T-helper 1 cell treated with Interleukin-12 subunit alpha and Interleukin-12 subunit beta and Interleukin-4 antibody, amounts not matched to agents 30 μg/mL and 1 μg/mL, for 36 hours (primary cell): Measurements from ENCODE around the gene POU6F2.

Experiments used
- H3K27ac Mint-ChIP-seq: one replicate; pipeline ENCODE4 v1.8.0; 2021; ENCODE audit warnings: mild to moderate bottlenecking, mixed read lengths
- H3K27me3 Mint-ChIP-seq: one replicate; pipeline ENCODE4 v1.8.0; 2021; ENCODE audit warnings: low read depth, mixed read lengths
- H3K36me3 Mint-ChIP-seq: one replicate; pipeline ENCODE4 v1.8.0; 2021; ENCODE audit warnings: low read depth, mixed read lengths
- H3K4me1 Mint-ChIP-seq: one replicate; pipeline ENCODE4 v1.8.0; 2021; ENCODE audit warnings: low read depth, mixed read lengths
- H3K4me3 Mint-ChIP-seq: one replicate; pipeline ENCODE4 v1.8.0; 2021; ENCODE audit warnings: mild to moderate bottlenecking, moderate library complexity, mixed read lengths
- H3K9me3 Mint-ChIP-seq: one replicate; pipeline ENCODE4 v1.8.0; 2021; ENCODE audit warnings: mixed read lengths

Gene POU6F2

GRCh38 chr7:39069896-39070881, 92.5 kb downstream of the POU6F2 start:
- Mint-ChIP-seq H3K4me1 (no peaks in the 10 kb centered on the region), H3K9me3 (no peaks in the 10 kb centered on the region), H3K4me3 (no peak overlapping the region), H3K36me3 (no peaks in the 10 kb centered on the region), H3K27me3 (no peaks in the 10 kb centered on the region), H3K27ac (no peak overlapping the region)

- Mint-ChIP-seq H3K27ac (no peak overlapping the region), H3K36me3 (no peaks in the 10 kb centered on the region), H3K9me3 (no peaks in the 10 kb centered on the region), H3K4me3 (no peak overlapping the region), H3K27me3 (no peaks in the 10 kb centered on the region), H3K4me1 (no peaks in the 10 kb centered on the region)
Measured at GRCh38 chr7:39071116-39071515, 93.4 kb downstream of the POU6F2 start.

GRCh38 chr7:39073432-39073831, 95.7 kb downstream of the POU6F2 start:
- no peaks in the 10 kb centered on the region for H3K9me3 Mint-ChIP-seq
- H3K27ac Mint-ChIP-seq = no peak overlapping the region
- no peaks in the 10 kb centered on the region for H3K4me1 Mint-ChIP-seq
- no peaks in the 10 kb centered on the region for H3K27me3 Mint-ChIP-seq
- no peaks in the 10 kb centered on the region for H3K36me3 Mint-ChIP-seq
- no peak overlapping the region for H3K4me3 Mint-ChIP-seq

- Mint-ChIP-seq H3K9me3 (no peaks in the 10 kb centered on the region), H3K36me3 (no peaks in the 10 kb centered on the region), H3K4me1 (no peaks in the 10 kb centered on the region), H3K27ac (no peak overlapping the region), H3K4me3 (no peak overlapping the region), H3K27me3 (no peaks in the 10 kb centered on the region)
Measured at GRCh38 chr7:39075210-39075609, 97.5 kb downstream of the POU6F2 start.

GRCh38 chr7:39083781-39084180, 106.1 kb downstream of the POU6F2 start:
- Mint-ChIP-seq H3K27ac (no peak overlapping the region), H3K4me3 (no peak overlapping the region), H3K9me3 (no peaks in the 10 kb centered on the region), H3K4me1 (no peaks in the 10 kb centered on the region), H3K27me3 (peaks cover 6% of the 10 kb centered on the region), H3K36me3 (no peaks in the 10 kb centered on the region)

GRCh38 chr7:39084349-39084748, 106.6 kb downstream of the POU6F2 start:
- Mint-ChIP-seq H3K36me3 (no peaks in the 10 kb centered on the region), H3K27me3 (peaks cover 6% of the 10 kb centered on the region), H3K4me3 (no peak overlapping the region), H3K4me1 (no peaks in the 10 kb centered on the region), H3K27ac (no peak overlapping the region), H3K9me3 (no peaks in the 10 kb centered on the region)

- Mint-ChIP-seq H3K27me3 (peaks cover 6% of the 10 kb centered on the region), H3K9me3 (no peaks in the 10 kb centered on the region), H3K36me3 (no peaks in the 10 kb centered on the region), H3K4me1 (no peaks in the 10 kb centered on the region), H3K4me3 (no peak overlapping the region), H3K27ac (no peak overlapping the region)
Measured at GRCh38 chr7:39085189-39085588, 107.5 kb downstream of the POU6F2 start.

- no peaks in the 10 kb centered on the region for H3K4me1 Mint-ChIP-seq
- H3K27me3 Mint-ChIP-seq = peaks cover 6% of the 10 kb centered on the region
- no peak overlapping the region for H3K27ac Mint-ChIP-seq
- H3K36me3 Mint-ChIP-seq = no peaks in the 10 kb centered on the region
- H3K4me3 Mint-ChIP-seq = no peak overlapping the region
- H3K9me3 Mint-ChIP-seq = no peaks in the 10 kb centered on the region
Measured at GRCh38 chr7:39085590-39086049, 107.9 kb downstream of the POU6F2 start.

- Mint-ChIP-seq H3K36me3 (no peaks in the 10 kb centered on the region), H3K27ac (no peak overlapping the region), H3K4me3 (no peak overlapping the region), H3K27me3 (peaks cover 6% of the 10 kb centered on the region), H3K9me3 (no peaks in the 10 kb centered on the region), H3K4me1 (no peaks in the 10 kb centered on the region)
Measured at GRCh38 chr7:39086638-39087360, 109.1 kb downstream of the POU6F2 start.

GRCh38 chr7:39088730-39089593, 111.3 kb downstream of the POU6F2 start:
- no peaks in the 10 kb centered on the region for H3K9me3 Mint-ChIP-seq

GRCh38 chr7:39091145-39091544, 113.4 kb downstream of the POU6F2 start:
- no peak overlapping the region for H3K4me3 Mint-ChIP-seq
- no peak overlapping the region for H3K27ac Mint-ChIP-seq
- no peaks in the 10 kb centered on the region for H3K36me3 Mint-ChIP-seq
- H3K4me1 Mint-ChIP-seq = no peaks in the 10 kb centered on the region
- H3K9me3 Mint-ChIP-seq = no peaks in the 10 kb centered on the region
- no peaks in the 10 kb centered on the region for H3K27me3 Mint-ChIP-seq

More at GRCh38 chr7:39088730-39089593, 111.3 kb downstream of the POU6F2 start:
- H3K4me1 Mint-ChIP-seq = no peaks in the 10 kb centered on the region
- no peak overlapping the region for H3K27ac Mint-ChIP-seq
- peaks cover 6% of the 10 kb centered on the region for H3K27me3 Mint-ChIP-seq
- no peak overlapping the region for H3K4me3 Mint-ChIP-seq
- no peaks in the 10 kb centered on the region for H3K36me3 Mint-ChIP-seq

GRCh38 chr7:39091774-39092173, 114.1 kb downstream of the POU6F2 start:
- Mint-ChIP-seq H3K9me3 (no peaks in the 10 kb centered on the region), H3K27ac (no peak overlapping the region), H3K27me3 (no peaks in the 10 kb centered on the region), H3K4me3 (no peak overlapping the region), H3K36me3 (no peaks in the 10 kb centered on the region), H3K4me1 (no peaks in the 10 kb centered on the region)

GRCh38 chr7:39094731-39095130, 117.0 kb downstream of the POU6F2 start:
- Mint-ChIP-seq H3K9me3 (no peaks in the 10 kb centered on the region), H3K27ac (no peak overlapping the region), H3K4me1 (no peaks in the 10 kb centered on the region), H3K27me3 (no peaks in the 10 kb centered on the region), H3K36me3 (no peaks in the 10 kb centered on the region), H3K4me3 (no peak overlapping the region)
